Astrocyte of the cerebellum (primary cell): Measurements from ENCODE around the gene GABARAPL2.

Source experiments
- DNase-seq: peaks from one replicate; pipeline ENCODE4 v3.0.0-alpha.2; 2011; ENCODE audit warnings: low read depth
- H3K4me3 ChIP-seq: 2 replicates; pipeline ENCODE4 v1.5.1; 2011; ENCODE audit warnings: mild to moderate bottlenecking, low read depth, low read length, moderate library complexity
- in situ Hi-C: cut with HindIII; loops from 2 replicates; pipeline ENCODE4 v1.10.0; 2017; ENCODE audit warnings: low sequenced_read_pairs
- TF ChIP-seq, protein P1 (sequence below): IDR thresholded peaks from 2 replicates; pipeline ENCODE4 v1.5.1; 2012; ENCODE audit warnings: low read length, low read depth, moderate library complexity, mild to moderate bottlenecking; ENCODE audit errors: missing control alignments

GABARAPL2 gene

DNA sequence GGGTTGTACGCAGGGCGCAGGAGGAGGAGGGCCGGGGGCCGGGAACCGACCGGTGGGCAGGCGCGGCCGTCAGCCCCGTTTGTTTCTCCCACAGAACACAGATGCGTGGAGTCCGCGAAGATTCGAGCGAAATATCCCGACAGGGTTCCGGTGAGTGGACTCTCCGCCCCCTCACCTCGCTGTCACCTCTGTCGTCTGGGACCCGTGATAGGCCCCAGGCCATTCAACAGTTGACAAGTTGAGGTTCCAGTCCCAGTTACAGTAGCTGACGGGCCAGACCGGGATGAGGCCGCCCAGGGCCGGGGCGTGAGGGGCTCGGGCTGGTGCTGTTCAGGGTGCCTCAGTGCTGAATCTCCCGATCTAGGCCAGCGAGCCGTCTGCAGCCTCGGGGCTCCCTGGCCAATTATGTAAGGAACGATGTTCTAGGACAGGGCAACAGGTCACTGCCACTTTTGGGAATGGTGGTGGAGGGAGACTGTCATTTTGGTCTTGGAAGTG lies 628 bp downstream of the GABARAPL2 start:
- H3K4me3 ChIP-seq, result peak overlapping the region; percentile 99
- DNase-seq, result no peak
- in situ Hi-C loops, result no loop called here
- TF ChIP-seq, protein P1, sequence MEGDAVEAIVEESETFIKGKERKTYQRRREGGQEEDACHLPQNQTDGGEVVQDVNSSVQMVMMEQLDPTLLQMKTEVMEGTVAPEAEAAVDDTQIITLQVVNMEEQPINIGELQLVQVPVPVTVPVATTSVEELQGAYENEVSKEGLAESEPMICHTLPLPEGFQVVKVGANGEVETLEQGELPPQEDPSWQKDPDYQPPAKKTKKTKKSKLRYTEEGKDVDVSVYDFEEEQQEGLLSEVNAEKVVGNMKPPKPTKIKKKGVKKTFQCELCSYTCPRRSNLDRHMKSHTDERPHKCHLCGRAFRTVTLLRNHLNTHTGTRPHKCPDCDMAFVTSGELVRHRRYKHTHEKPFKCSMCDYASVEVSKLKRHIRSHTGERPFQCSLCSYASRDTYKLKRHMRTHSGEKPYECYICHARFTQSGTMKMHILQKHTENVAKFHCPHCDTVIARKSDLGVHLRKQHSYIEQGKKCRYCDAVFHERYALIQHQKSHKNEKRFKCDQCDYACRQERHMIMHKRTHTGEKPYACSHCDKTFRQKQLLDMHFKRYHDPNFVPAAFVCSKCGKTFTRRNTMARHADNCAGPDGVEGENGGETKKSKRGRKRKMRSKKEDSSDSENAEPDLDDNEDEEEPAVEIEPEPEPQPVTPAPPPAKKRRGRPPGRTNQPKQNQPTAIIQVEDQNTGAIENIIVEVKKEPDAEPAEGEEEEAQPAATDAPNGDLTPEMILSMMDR, result no peak

DNA sequence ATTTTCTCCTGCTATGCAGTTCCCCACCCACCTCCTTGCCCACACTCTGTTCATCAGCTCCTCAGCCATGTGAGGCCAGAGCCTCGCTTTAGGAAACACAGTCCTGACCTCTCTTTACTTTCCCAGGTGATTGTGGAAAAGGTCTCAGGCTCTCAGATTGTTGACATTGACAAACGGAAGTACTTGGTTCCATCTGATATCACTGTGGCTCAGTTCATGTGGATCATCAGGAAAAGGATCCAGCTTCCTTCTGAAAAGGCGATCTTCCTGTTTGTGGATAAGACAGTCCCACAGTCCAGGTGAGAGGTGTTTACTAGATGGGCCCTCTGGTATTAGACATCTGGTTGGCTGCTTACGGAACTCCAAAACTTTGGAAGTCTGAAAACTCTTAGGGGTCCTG lies 1.7 kb downstream of the GABARAPL2 start:
- H3K4me3 ChIP-seq, result no peak overlapping the region
- no peak for DNase-seq
- TF ChIP-seq, protein P1, result no peak
- in situ Hi-C loops, result no loop called here

DNA sequence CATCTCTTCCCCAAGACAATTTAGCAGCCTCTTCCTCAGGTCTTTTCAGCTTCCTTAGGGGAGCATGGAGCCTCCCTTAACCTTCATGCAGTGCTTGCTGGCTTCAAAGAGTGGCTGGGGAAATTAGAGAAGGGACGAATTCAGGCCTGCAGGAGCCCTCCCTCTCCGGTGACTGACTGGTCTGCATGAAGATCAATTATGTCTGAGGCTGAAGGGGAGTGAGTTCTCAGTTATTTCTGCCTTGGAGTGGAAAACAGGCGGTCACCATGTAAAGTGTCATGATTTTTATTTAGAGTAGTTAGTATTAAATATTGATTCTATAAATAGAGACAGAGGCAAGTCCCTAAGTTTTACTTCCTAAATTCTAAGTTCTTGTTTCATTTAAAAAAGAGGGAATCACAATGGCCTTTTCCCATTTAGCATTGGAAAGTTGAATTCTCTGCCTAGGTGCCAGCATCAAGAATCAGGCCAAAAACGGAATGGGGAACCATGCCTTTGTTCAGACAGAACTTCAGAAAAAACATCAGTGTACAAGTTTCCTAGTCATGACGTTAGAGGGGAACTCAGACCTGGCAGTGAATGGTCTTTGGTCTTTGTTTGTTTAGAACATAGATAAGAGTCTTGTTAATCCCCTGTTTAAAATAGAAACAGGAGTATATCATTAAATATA lies 4.4 kb downstream of the GABARAPL2 start:
- no peak for DNase-seq
- in situ Hi-C loops, result no loop called here
- H3K4me3 ChIP-seq, result no peak overlapping the region
- TF ChIP-seq, protein P1, result no peak

DNA sequence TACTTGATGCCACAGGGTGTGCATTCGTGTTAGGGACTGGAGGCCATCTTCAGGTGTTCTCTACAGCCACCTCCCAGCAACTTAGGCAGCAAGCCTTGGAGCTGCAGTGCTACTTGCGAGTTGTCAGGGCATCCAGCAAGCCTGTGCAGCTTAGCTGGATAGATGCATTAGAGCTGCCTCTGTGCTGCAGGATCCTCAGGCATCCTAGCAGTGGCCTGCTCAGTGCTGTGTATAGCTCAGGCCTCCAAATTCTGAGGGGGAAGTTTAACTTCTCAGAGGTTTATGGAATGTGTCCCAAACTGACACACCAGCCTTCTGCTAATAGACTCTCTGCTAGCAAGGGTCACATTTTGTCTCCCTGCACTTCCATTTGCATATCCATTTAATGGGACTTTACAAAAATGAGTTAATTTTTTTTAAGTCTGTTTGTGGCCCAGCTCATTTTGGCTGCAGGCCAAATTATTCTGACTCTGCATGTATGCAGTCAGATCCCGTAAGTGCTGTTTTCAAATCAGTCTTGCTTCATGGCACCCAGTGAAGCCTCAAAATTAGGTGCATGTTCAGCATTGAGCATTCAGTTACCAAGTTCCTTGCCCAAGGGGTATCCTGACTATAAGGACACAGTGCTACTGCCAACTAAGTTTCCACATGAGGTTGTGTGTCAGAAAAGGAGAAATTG lies 6.8 kb downstream of the GABARAPL2 start:
- DNase-seq, result no peak
- in situ Hi-C loops, result no loop called here
- H3K4me3 ChIP-seq, result no peak overlapping the region
- TF ChIP-seq, protein P1, result no peak

DNA sequence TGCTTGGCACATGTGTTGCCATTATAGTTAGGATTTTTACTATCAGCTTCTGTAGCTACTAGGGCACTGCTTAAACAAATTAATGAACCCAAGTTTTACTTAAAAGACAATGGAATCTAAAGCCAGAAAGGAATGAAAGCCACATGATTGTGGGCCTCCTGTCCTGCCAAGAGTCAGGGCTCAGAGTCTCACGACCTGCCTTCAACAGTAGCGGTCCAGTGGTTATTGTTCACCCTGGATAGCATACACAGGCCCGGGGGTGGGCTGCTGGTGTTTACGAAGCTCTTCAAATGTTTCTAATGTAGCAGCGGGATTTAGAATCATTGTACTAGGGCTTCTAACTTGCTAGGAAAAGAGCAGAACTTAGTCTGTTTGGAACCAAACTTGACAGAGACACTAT lies 7.8 kb downstream of the GABARAPL2 start:
- TF ChIP-seq, protein P1, result no peak
- DNase-seq, result no peak
- no peak overlapping the region for H3K4me3 ChIP-seq
- in situ Hi-C loops, result no loop called here

DNA sequence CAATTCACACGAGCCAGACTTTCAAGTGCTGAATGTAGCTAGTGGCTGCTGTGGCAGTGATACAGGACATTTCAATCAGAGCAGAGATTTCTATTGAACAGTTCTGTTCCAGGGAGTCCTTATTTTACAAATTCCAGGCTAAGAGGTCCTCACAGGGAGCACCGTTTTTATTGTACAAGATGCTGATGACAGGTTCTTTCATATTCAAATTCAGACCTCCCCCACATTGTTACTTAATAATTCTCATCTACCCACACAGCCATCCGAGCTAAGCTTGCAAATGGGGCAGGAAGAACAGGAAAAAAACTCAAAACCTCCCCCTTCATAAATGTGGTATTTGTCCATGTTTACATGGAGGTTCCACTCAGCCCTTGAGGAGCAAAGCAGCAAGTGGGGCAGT lies 9.8 kb downstream of the GABARAPL2 start:
- no peak overlapping the region for H3K4me3 ChIP-seq
- DNase-seq, result no peak
- TF ChIP-seq, protein P1, result no peak
- in situ Hi-C loops, result no loop called here
